SK-N-SH treated with all-trans-retinoic acid at 6 μM for 48 hours (cell line): Measurements from ENCODE around the gene POLE.

Experiments
- GLIS3 ChIP-seq: fragments of 250-450 bp; sonication (Bioruptor Pico); IDR thresholded peaks from 2 replicates; pipeline ENCODE4 v1.5.0; 2020; ENCODE audit warnings: mild to moderate bottlenecking, moderate library complexity
- ISL1 ChIP-seq: fragments of 250-450 bp; sonication (Bioruptor Pico); IDR thresholded peaks from 2 replicates; pipeline ENCODE4 v2.1.2; 2022; ENCODE audit warnings: mild to moderate bottlenecking, moderate library complexity
- TSHZ2 ChIP-seq: fragments of 250-450 bp; sonication (Bioruptor Pico); IDR thresholded peaks from 2 replicates; pipeline ENCODE4 v1.5.0; 2020; ENCODE audit warnings: mild to moderate bottlenecking, moderate library complexity

GRCh38 chr12:132608231-132609171 is 78.6 kb downstream of the POLE start:
- no peak for TF ChIP-seq ISL1 (CRISPR knock-in tag)
- TF ChIP-seq GLIS3 (CRISPR knock-in tag): no peak
- no peak for TF ChIP-seq TSHZ2
